Stomach (tissue), 4 donors: ENCODE data around the gene MPZL2.

Experiments used
- EP300 ChIP-seq: sonication (generic); formaldehyde crosslinking; IDR thresholded peaks from one replicate; pipeline ENCODE4 v1.6.1; 2017; ENCODE audit warnings: antibody characterized with exemption
- POLR2AphosphoS5 ChIP-seq, 3 donors: sonication (generic); formaldehyde crosslinking; IDR thresholded peaks; one replicate each; pipeline ENCODE4 v1.6.1; 2016; ENCODE audit warnings: antibody characterized with exemption in 3 of 3
- TF ChIP-seq, protein P1 (sequence below), 7 experiments: fragments of 450-650 bp in 4 of 7; fragments of 200-600 bp in 3 of 7; sonication (generic) in 3 of 7; IDR thresholded peaks; one replicate each; pipeline ENCODE4 v1.5.1; 2016 to 2019; ENCODE audit warnings: antibody characterized with exemption in 7 of 7, control low read depth in 2 of 7, mild to moderate bottlenecking in 1 of 7

DNA sequence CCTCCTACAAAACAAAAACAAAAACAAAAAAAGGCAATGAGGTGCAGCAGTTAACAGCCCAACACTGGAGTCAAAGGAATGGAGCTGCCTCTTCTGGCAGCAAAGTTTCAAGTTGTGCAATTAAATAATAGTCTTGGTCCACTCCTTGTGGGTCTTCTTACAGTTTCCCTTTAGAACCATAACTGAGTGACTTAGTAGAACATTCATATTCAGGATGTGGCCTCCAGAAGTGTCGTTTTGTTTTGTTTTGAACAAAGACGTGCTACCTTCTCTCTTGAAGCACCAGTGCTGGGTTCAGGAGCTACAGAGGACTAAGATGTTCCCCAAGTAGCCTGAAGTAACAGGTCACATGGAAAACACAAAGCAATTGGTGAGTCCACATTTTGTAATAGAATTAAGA, 37.3 kb downstream of the MPZL2 start:
- TF ChIP-seq, protein P1, sequence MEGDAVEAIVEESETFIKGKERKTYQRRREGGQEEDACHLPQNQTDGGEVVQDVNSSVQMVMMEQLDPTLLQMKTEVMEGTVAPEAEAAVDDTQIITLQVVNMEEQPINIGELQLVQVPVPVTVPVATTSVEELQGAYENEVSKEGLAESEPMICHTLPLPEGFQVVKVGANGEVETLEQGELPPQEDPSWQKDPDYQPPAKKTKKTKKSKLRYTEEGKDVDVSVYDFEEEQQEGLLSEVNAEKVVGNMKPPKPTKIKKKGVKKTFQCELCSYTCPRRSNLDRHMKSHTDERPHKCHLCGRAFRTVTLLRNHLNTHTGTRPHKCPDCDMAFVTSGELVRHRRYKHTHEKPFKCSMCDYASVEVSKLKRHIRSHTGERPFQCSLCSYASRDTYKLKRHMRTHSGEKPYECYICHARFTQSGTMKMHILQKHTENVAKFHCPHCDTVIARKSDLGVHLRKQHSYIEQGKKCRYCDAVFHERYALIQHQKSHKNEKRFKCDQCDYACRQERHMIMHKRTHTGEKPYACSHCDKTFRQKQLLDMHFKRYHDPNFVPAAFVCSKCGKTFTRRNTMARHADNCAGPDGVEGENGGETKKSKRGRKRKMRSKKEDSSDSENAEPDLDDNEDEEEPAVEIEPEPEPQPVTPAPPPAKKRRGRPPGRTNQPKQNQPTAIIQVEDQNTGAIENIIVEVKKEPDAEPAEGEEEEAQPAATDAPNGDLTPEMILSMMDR (IDR thresholded peaks at IDR 0.05), result no peak
- TF ChIP-seq POLR2AphosphoS5 (IDR thresholded peaks at IDR 0.05) (no peak), EP300 (no peak)
